Duodenal mucosa (tissue), 2 donors: ENCODE results near the gene CHFR.
"Not testable (repeated sequence)": the region's sequence is repeated elsewhere in the genome, so short reads cannot be mapped to it uniquely, and the experiment has no call there.

Source experiments
- H3K27ac ChIP-seq: one replicate; pipeline ENCODE4 v1.7.0; 2013; ENCODE audit warnings: low read depth, low read length
- H3K27me3 ChIP-seq, 2 donors: one replicate each; pipeline ENCODE4 v1.7.0; 2013; ENCODE audit warnings: low read length in 2 of 2, control low read depth in 1 of 2; ENCODE audit not compliant: insufficient read depth in 2 of 2, control insufficient read depth in 1 of 2
- H3K36me3 ChIP-seq, 2 donors: one replicate each; pipeline ENCODE4 v1.7.0; 2013; ENCODE audit warnings: low read length in 2 of 2, control low read depth in 1 of 2; ENCODE audit not compliant: insufficient read depth in 2 of 2, control insufficient read depth in 1 of 2
- H3K4me1 ChIP-seq, 2 donors: one replicate each; pipeline ENCODE4 v1.7.0; 2013; ENCODE audit warnings: low read length in 2 of 2, control low read depth in 1 of 2; ENCODE audit not compliant: insufficient read depth in 2 of 2, control insufficient read depth in 1 of 2
- H3K4me3 ChIP-seq, 2 donors: one replicate each; pipeline ENCODE4 v1.7.0; 2013; ENCODE audit warnings: low read length in 2 of 2, low read depth in 1 of 2
- H3K9ac ChIP-seq, 2 donors: one replicate each; pipeline ENCODE4 v1.7.0; 2013; ENCODE audit warnings: low read length in 2 of 2, low read depth in 1 of 2
- H3K9me3 ChIP-seq, 2 donors: one replicate each; pipeline ENCODE4 v1.7.0; 2013; ENCODE audit warnings: low read length in 2 of 2, control low read depth in 1 of 2; ENCODE audit not compliant: control insufficient read depth in 1 of 2

CHFR gene

DNA sequence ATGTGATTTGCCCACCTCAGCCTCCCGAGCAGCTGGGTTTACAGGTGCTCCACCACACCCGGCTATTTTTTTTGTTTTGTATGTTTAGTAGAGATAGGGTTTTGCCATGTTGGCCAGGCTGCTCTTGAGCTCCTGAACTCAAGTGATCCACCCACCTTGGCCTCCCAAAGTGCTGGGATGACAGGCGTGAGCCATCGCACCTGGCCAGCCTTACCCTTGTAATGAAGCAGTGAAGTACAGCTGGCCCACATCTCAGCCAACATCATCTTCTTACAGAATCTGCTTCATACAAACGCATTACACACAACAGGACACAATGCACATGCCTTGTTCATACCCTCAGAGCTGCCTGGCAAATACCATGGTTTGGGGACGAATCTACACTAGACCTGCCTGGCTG lies 31.3 kb upstream of the CHFR start:
- Histone ChIP-seq H3K4me3 (peak overlapping the region in 1 of 2 donors; percentile 22), H3K9me3 (peaks cover 75 to 83% of the 10 kb centered on the region in 2 donors), H3K36me3 (peaks cover 0 to 5% of the 10 kb centered on the region in 2 donors), H3K27ac (no peak overlapping the region), H3K27me3 (no peaks in the 10 kb centered on the region), H3K4me1 (no peaks in the 10 kb centered on the region), H3K9ac (no peak overlapping the region)

DNA sequence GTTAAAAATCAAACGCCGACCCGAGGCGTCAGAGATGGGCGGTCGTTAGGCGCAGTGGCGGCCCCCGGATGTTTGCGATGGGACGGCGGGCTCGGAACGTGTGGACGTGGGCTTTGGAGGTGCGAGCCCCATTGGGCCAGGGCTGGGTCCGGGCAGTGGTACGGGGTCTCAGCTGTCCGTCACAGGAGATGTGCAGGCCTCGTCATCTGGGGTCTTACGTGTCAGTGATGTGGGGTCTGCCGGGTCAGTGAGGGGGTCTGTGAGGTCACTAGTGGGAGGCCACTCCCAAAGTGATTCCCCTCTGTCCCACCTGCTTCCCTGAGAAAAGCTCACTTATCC lies 21.6 kb upstream of the CHFR start:
- H3K9ac ChIP-seq: peak overlapping the region; percentile 48 to 57
- H3K4me1 ChIP-seq: no peaks in the 10 kb centered on the region
- H3K27me3 ChIP-seq: no peaks in the 10 kb centered on the region
- H3K9me3 ChIP-seq: peaks cover 18 to 27% of the 10 kb centered on the region in 2 donors
- H3K4me3 ChIP-seq: peak overlapping the region; percentile 65 to 73
- no peak overlapping the region for H3K27ac ChIP-seq
- H3K36me3 ChIP-seq: no peaks in the 10 kb centered on the region

DNA sequence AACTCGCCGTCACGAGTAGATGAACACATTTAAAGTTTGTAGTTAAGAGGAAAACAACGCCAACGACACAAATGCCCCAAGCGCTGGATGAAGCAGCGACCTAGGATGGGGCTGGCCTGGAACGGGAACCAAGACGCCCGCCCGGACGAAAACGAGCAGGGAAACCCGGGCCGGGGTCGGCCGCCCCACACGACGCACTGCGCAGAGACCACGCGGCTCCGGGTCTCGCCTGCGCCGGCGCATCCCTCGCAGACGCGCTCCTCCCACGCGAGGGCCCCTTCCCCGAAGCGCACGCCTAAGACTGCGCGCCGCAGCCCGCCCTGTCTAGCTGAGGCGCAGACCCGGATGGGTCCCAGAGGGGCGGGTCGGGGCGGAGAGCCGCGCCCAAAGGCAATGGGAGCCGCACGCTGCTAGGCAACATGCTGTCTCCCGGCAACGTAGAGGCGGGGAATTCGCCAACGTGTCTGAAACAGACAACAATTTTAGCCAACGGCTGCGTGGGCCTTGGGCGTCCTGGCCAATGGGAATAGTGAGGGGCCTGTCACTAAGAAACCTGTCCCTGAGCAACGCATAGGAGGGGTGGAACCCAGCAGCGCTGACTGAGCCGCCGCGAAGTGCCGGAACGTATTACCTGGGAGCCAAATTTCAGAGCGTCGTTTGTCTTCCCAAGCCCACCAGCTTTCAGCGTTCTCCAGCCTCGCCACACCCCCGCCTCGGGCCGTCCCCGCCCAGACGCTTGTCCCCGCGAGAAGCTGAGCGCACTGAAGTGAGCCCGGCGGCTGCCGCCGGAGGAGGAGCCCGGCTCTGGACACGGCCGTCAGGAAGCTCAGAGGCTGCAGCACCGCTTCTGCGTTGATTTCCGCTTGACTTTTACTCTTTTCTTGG lies 21.0 kb upstream of the CHFR start:
- no peaks in the 10 kb centered on the region for H3K36me3 ChIP-seq
- peak overlapping the region; percentile 48 to 57 for H3K9ac ChIP-seq
- H3K9me3 ChIP-seq: peaks cover 18 to 21% of the 10 kb centered on the region in 2 donors
- no peaks in the 10 kb centered on the region for H3K4me1 ChIP-seq
- H3K27me3 ChIP-seq: no peaks in the 10 kb centered on the region
- H3K27ac ChIP-seq: peak overlapping the region; percentile 32
- H3K4me3 ChIP-seq: peak overlapping the region; percentile 65 to 73

DNA sequence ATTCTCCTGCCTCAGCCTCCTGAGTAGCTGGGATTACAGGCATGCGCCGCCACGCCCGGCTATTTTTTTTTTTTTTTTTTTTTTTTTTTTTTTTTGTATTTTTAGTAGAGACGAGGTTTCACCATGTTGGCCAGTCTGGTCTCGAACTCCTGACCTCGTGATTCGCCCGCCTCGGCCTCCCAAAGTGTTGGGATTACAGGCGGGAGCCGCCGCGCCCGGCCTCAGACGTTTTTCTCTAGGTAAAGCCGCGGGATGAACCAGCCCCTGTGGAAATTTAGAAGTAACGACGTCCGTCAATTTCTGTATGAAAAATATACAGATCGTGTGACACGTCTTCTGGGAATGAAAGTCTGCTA lies 20.4 kb upstream of the CHFR start:
- H3K36me3 ChIP-seq, H3K27ac ChIP-seq, H3K4me1 ChIP-seq, H3K9ac ChIP-seq, H3K27me3 ChIP-seq: not testable (repeated sequence)
- Histone ChIP-seq H3K9me3 (peaks cover 16 to 19% of the 10 kb centered on the region in 2 donors), H3K4me3 (peak overlapping the region; percentile 65 to 73)

DNA sequence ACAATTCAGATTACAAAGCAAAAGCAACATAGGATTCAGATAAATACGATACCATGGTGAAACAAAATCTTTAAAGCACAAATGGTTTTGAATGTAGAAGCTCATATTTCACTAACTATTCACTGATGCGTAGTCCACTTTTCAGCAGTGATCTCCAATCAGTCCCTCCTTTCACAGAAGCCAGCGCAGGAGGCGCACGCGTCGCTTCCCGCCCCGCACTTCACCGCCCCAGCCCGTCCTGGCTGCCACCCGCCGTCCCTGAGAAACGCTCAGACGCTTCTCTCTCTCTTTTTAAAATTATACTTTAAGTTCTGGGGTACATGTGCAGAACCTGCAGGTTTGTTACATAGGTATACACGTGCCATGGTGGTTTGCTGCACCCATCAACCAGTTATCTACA lies 19.8 kb upstream of the CHFR start:
- Histone ChIP-seq H3K27me3 (no peaks in the 10 kb centered on the region), H3K27ac (no peak overlapping the region), H3K9me3 (peaks cover 16 to 19% of the 10 kb centered on the region in 2 donors), H3K4me1 (no peaks in the 10 kb centered on the region), H3K36me3 (no peaks in the 10 kb centered on the region), H3K4me3 (no peak overlapping the region), H3K9ac (no peak overlapping the region)

DNA sequence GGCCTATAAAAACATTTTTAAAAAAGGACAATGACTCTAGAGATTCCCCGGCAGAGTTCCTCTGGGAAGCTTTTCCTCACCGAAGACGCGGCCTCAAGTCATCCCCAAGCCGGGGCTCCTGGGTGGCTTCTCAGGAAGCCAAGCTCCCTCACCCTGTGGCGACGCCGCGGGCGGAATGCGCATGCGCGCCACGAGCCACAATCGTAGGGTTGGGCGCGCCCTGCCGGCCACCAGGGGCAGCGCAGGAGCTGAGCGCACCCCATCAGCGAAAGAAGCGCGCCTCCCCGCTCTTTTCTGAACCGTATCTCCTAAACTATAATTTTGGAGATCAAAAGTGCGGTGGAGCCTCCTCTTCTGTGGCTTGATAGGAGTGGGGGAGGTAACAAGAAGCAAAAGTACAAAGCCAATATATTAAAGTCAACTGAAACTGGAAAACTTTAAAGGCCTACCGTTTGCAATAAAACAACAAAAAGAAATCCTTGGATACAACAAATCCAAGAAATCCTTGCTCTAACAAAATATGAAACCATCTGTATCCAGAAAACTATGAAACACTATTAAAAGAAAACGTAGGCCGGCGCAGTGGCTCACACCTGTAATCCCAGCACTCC lies 17.4 kb upstream of the CHFR start:
- H3K4me1 ChIP-seq: no peaks in the 10 kb centered on the region
- H3K27ac ChIP-seq: no peak overlapping the region
- H3K4me3 ChIP-seq: no peak overlapping the region
- no peak overlapping the region for H3K9ac ChIP-seq
- H3K9me3 ChIP-seq: peaks cover 9 to 12% of the 10 kb centered on the region in 2 donors
- H3K27me3 ChIP-seq: no peaks in the 10 kb centered on the region
- no peaks in the 10 kb centered on the region for H3K36me3 ChIP-seq

DNA sequence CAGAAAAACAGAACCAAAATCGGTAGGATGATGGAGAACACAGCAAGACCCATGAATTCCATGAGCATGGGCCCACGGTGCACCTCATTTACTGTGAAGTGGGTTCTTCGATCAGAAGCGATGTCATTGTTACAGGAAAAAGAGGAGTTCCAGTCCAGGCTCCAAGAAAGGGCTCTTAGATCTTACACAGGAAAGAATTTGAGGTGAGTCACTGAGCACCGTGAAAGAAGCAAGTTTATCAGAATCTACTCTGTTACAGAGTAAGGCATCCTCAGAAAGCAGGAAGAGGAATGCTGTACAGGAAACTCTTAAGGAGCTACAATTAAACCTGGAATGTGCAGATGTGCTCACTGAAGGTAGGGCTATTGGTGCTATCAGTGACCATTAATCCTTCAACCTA lies 11.6 kb upstream of the CHFR start:
- H3K4me3 ChIP-seq: no peak overlapping the region
- H3K36me3 ChIP-seq: no peaks in the 10 kb centered on the region
- H3K9me3 ChIP-seq: peaks cover 5 to 10% of the 10 kb centered on the region in 2 donors
- no peaks in the 10 kb centered on the region for H3K27me3 ChIP-seq
- H3K9ac ChIP-seq: no peak overlapping the region
- no peak overlapping the region for H3K27ac ChIP-seq
- no peaks in the 10 kb centered on the region for H3K4me1 ChIP-seq

DNA sequence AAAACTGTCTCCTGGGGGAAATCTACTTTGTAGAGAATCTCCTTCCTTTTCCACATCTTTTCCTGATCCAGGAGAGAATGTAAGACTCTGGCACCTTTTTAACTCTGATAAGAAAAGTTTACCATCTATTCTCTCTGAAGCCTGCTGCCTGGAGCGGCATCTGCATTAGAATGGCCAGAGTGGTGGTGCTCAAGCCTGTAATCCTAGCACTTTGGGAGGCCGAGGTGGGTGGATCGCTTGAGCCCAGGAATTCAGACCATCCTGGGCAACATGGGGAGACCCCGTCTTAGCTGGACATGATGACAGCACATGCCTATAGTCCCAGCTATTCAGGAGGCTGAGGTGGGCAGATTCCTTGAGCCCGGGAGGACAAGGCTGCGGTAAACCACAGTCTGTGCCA lies 1.4 kb upstream of the CHFR start:
- Histone ChIP-seq H3K27me3 (no peaks in the 10 kb centered on the region), H3K4me3 (peak overlapping the region in 1 of 2 donors; percentile 96), H3K27ac (no peak overlapping the region), H3K9ac (no peak overlapping the region), H3K36me3 (no peaks in the 10 kb centered on the region), H3K9me3 (no peaks in the 10 kb centered on the region), H3K4me1 (peaks cover 0 to 3% of the 10 kb centered on the region in 2 donors)

DNA sequence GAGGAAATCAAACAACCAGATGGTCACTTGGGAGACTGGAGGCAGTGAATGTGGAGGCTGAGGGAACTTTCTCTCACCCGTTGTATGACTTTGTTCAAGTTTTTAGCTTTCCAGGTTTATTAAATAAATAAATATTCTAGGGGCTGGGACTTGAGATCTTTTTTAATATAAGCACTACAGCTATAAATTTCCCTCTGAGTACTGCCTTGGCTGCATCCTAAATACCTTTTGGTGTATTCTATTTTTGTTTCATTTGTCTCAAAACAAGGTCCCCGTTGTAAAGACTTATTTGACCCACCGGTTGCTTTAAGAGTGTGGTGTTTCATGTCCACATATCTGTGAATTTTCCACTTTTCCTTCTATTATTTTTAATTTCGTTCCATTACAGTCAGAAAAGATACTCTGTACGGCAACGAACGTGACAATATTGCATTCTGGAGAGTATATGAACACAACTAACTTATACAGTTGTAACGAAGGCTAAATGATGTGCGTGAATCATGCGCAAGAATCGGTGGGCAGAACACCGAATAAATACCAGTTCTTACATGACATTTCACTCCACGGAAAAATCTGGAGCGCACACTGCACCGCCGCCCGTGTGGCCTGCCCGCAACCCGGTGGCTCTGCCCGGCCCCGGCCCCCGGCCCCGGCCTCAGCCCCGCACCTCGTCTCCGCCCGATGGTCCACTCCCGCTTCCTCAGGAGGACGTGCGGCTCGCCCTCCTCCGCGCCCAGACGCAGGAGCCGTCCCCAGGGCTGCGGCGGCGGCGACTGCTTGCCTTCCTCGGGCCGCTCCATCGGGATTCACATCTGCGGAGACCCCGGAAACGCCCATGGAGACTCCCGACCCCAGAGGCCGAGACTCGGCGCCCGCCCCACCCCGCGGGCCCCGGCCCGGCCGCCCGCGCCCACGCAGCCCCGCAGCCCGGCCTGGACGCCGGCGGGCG lies 602 bp downstream of the CHFR start:
- Histone ChIP-seq H3K27ac (peak overlapping the region; percentile 56), H3K27me3 (no peaks in the 10 kb centered on the region), H3K9ac (peak overlapping the region; percentile 51 to 56)

DNA sequence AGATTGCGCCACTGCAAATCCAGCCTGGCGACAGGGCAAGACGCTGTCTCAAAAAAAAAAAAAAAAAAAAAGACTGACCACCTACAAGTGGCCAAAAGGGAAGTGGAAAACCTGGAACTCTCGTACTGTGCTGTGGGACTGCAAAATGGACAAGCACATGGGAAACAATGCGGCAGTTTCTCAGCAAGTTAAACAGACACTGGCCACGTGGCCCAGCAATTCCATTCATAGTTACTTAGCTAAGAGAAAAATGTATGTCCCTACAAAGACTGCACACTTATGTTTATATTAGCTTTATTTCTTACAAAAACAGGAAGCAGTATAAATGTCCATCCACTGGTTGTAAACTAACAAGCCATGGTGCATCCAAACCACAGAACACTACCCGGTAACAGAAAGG lies 5.6 kb downstream of the CHFR start:
- Histone ChIP-seq H3K4me1 (peaks cover 0 to 7% of the 10 kb centered on the region in 2 donors), H3K36me3 (peaks cover 5 to 12% of the 10 kb centered on the region in 2 donors), H3K27me3 (no peaks in the 10 kb centered on the region), H3K9me3 (no peaks in the 10 kb centered on the region), H3K27ac (no peak overlapping the region), H3K4me3 (no peak overlapping the region), H3K9ac (no peak overlapping the region)

More for the DNA sequence above, 602 bp downstream of the CHFR start:
- peak overlapping the region; percentile 84 for H3K4me3 ChIP-seq
- peaks cover 0 to 8% of the 10 kb centered on the region in 2 donors for H3K4me1 ChIP-seq
- peaks cover 0 to 4% of the 10 kb centered on the region in 2 donors for H3K36me3 ChIP-seq
- H3K9me3 ChIP-seq: no peaks in the 10 kb centered on the region
